NCI-H774 (cell line): ENCODE results near the gene VIPR2.

ENCODE experiments used
- DNase-seq: peaks from one replicate; lab custom pipeline; 2025; lab: John Stamatoyannopoulos, UW

Gene VIPR2

GRCh38 chr7:159040912-159041711 is 103.6 kb downstream of the VIPR2 start:
- no peak for DNase-seq

- no peak for DNase-seq
Measured at GRCh38 chr7:159040146-159040545, 104.5 kb downstream of the VIPR2 start.

- no peak for DNase-seq
Measured at GRCh38 chr7:159039716-159040115, 105.0 kb downstream of the VIPR2 start.

DNA sequence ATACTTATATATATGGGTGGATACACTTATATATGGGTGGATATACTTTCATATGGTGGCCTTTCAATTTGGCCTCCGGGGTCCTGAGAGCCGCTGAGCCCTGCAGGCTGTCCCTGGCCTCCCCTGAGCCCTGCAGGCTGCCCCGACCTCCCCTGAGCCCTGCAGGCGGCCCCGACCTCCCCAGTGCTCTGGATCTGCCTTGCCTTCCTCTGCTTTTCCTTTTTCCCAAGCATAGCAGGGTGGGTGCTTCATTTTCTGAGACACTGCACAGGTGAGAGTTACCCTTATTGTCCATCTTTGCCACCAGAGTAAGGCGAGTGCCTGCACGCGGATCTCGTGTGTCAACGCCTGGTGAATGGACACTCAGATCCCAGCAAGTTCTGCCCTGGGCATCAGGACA is 106.6 kb downstream of the VIPR2 start:
- no peak for DNase-seq

- DNase-seq: no peak
Measured at GRCh38 chr7:159036916-159037605, 107.6 kb downstream of the VIPR2 start.

GRCh38 chr7:159035571-159036073 is 109.0 kb downstream of the VIPR2 start:
- no peak for DNase-seq

- DNase-seq: no peak
Measured at GRCh38 chr7:159034988-159035387, 109.7 kb downstream of the VIPR2 start.

DNA sequence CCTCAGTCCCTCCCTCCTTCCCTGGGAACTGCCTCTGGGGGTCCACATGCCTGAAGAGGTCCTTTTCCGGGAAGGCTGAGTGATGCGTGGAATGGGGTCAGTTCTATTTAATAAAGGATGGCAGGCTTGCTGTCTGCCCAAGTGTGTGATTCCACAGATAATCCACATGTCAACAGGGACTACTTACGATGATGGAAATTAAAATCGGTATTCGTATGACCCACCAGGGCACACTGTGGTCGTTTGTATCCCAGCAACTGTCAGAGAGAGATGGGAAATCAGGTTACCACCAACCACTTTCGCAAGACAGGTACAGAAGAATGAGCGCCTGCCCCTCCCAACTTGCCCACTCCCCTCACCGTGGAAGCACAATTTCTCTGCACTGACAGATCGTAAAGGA is 110.3 kb downstream of the VIPR2 start:
- DNase-seq: no peak

DNA sequence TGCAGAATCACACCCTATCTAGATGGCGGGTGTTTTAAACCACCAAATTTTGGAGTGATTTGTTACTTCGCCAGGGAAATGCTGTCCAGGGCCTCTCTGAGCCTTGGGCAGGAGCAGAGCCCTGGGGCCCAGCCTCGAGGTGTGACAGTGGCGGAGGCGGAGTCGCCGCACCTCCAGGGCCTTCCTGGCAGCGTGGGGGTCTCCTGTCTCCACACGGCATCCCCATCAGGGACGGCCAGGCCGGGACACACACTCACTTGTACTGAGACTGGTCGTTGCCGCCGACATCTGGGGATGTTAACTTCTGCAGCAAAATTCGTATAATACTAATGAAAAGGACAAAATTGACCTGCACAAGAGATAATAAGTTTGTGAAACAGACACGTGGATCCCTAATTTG is 110.7 kb downstream of the VIPR2 start:
- DNase-seq: no peak

DNA sequence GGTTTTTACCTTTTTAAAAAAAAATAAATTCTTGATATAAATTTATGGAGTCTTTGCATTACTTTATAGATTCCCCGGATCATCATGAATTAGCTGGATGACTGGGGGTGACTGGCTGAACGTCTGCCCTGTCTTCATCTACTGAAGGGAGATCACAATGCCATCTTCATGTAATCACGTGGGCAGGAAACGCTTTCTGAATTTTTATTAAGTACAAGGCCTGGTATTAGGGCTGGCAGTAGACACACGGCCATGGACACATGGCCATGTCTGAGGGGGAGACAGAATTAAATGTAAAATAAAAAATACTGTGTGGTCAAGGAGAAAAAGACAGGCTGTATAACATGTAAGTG is 111.2 kb downstream of the VIPR2 start:
- DNase-seq: no peak

DNA sequence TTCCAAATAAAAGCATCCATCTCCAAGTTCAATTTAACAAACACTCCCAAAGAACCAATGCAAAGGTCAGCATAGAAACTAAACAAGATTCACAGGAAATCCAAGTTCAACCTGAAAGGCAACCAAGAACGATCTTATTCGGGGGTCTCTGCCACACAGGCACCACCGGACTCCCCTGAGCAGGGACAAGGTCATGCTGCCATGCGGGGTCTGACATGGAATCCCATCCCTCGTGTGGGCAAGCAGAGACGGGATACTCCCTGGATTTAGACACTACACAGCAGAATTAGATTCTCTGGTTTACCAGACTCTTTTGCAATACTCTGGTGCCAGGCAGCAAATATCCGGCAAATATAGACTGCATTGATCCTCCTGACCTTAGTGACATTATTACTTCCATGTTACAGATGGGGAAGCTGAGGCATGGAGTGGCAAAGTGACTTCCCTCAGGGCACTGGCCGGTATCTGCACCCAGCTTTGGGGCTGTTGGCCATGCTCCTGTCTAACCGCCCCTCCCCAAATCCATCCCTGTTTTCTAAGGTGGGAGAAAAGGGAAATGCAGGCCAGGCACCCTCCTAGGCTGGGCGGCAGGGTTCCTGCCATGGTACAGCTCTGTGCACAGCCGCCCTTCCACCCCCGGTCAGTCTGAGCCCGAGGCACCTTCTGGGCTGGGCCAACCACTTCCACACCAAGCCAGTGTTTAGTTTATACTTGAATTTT is 111.8 kb downstream of the VIPR2 start:
- no peak for DNase-seq

GRCh38 chr7:159032322-159032721 is 112.3 kb downstream of the VIPR2 start:
- DNase-seq: no peak

DNA sequence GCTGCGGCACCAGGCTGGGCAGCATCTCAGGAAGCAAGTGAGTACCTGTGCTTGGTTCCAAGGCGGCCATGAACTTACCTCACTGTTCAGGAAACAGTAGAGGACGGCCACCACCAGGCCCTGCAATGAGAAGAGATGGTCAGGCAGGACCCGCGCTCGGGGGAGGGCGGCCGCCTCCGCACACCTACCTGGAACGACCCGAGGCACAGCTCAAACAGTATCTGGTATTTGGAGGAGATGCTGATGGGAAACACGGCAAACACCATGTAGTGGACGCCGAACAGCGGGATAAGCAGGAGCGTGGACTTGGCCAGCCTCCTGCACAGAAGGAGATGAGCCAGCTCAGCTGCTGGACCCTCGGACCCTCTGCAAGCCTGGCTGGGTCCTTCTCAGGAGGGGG is 112.9 kb downstream of the VIPR2 start:
- DNase-seq: no peak

GRCh38 chr7:159031135-159031701 is 113.4 kb downstream of the VIPR2 start:
- DNase-seq: no peak

GRCh38 chr7:159030490-159031134 is 114.1 kb downstream of the VIPR2 start:
- peak; percentile 30 for DNase-seq

DNA sequence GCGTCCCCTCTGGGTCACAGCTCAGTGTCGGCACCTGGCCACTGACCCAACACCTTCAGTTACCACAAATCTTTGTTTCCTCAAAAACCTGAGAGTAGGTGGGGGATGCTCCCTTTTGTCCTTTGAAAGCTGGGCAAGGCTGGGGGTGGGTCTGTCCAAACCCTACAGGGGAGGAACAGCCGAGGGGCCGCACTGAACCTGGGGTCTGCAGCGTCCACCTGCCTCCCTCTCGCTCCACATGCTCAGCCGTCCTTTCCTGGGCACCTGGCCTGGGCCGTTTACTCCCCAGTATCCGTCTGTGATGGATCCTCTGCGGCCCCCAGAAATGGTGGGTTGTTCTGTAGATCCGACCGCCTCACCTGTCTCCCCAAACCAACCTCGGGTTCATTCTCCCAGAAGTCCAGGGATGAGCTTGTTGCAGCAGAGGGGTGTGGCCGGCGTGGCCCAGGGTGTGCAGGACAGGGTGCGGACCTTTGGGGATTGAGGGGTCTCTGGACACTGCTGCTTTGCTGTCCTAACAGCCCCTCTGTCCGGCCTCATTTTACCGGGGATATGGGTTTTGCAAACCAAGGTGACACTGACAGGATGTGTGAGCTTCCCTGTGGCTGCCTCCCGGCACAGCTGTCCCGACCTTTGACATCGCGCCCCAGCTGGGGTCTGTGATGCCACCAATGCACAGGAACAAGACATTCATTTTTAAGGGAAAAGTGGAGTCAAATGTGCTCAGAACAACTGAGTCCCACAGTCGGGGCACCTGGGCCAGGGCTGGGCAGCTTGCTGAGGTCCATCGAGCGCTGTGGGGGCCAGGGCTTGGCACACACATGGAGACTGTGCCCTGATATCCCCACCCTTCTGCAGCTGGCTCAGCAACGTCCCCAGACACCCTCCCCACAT is 115.9 kb downstream of the VIPR2 start:
- DNase-seq: no peak

GRCh38 chr7:159027789-159028507 is 116.7 kb downstream of the VIPR2 start:
- DNase-seq: peak; percentile 7

DNA sequence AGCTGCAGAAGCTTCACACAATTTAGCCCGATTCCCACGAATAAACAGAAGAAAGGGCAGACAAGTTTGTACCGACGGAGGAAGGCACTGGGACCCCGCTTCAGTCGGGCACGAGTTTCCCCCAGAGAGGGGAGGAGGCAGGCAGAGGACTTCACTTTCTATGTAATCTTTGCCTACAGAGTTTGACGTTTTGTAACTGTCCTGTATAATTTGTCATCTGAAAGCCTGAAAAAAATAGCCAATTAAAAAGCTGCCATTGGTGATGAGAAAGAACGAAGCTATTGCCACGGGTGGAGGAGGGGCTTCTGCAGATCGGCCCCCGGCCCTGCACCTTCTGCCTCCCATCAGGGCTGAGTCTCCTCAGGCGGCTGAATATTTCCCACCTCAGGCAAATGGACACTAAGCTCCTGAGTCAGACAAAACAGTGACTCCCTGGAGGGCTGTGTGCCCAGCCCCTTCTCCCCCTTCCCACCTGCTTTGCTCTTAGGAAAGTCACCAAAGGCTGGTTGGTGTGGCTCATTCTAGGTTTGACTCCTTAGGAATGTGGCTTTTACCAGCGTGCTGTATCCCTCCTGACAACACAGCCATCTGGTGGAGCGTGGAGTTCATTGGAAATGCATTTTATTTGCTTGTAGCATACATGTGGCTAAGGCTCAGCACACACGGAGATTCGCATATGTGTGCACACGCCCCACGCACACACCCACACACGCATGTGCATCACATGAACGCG is 117.4 kb downstream of the VIPR2 start:
- DNase-seq: no peak

GRCh38 chr7:159026271-159027055 is 118.2 kb downstream of the VIPR2 start:
- no peak for DNase-seq
